Right lobe of liver (tissue), 4 donors: ENCODE results near the gene APOM.

Source experiments
- CTCF ChIP-seq, 4 donors: fragments of 200-600 bp in 3 of 4; fragments of 450-650 bp in 1 of 4; IDR thresholded peaks; one replicate each; pipeline versions ENCODE4 v1.5.1 to v1.8.0; 2016 to 2022; ENCODE audit warnings: antibody characterized with exemption in 4 of 4, mild to moderate bottlenecking in 2 of 4
- POLR2A ChIP-seq: fragments of 450-650 bp; IDR thresholded peaks from one replicate; pipeline ENCODE4 v1.6.1; 2017; ENCODE audit warnings: antibody characterized with exemption, mild to moderate bottlenecking
- donor health status: DM: no; HTN: no; CAD: no.
- donor health status: DM: no; HTN: no; CAD: no.
- donor health status: DM: no; HTN: yes; CAD: no.

GRCh38 chr6:31690231-31691077 lies 34.8 kb downstream of the APOM start:
- no peak for TF ChIP-seq CTCF (IDR thresholded peaks at IDR 0.05)
- no peak for TF ChIP-seq POLR2A
